Left lobe of liver (tissue), 1 donor: ENCODE measurements around the gene LHPP. TPM values are rescaled to one million over a fixed set of nuclear protein-coding genes. Genes with fewer than 3 reads are reported as not detected.

Source experiments
- total RNA-seq: library from RNA; stranded (reverse); gene quantifications from one replicate; pipeline ENCODE4 v1.2.1, GENCODE V29; 2021
- donor health status: DM: no; HTN: yes; CAD: no.

LHPP gene
- total RNA-seq, 1 donor from 2014 or later: 52.0 TPM

Other genes starting within 250 kb of the LHPP start
- gene OAT, start 42.9 kb upstream of the LHPP start, total RNA-seq: 42.7 TPM
- 0.05 TPM for gene NKX1-2, start 11.8 kb upstream of the LHPP start, total RNA-seq